AG04450 (cell line): ENCODE data around the gene ZNF580. TPM values are rescaled to one million over a fixed set of nuclear protein-coding genes. Genes with fewer than 3 reads are reported as not detected.

Experiments
- CTCF ChIA-PET: fragments of 300-600, 350-600 bp; formaldehyde crosslinking; extraction: SDS; loops from one replicate; lab custom pipeline; 2022; ENCODE audit warnings: antibody characterized with exemption, inconsistent platforms; lab: Charles Lee
- POLR2A ChIA-PET: fragments of 350-600 bp; formaldehyde crosslinking; extraction: SDS; loops from one replicate; lab custom pipeline; 2021; ENCODE audit warnings: antibody characterized with exemption, inconsistent platforms; lab: Yijun Ruan, JAX
- DNase-seq: peaks from one replicate; pipeline ENCODE4 v3.0.0-alpha.2; 2011; ENCODE audit warnings: low read depth, low spot score
- H3K27ac ChIP-seq: one replicate; pipeline ENCODE4 v1.5.1; 2012; ENCODE audit warnings: low read depth, low read length, control low read depth
- H3K27me3 ChIP-seq: one replicate; pipeline ENCODE4 v1.6.0; 2012; ENCODE audit warnings: low read length; ENCODE audit not compliant: control insufficient read depth, insufficient read depth
- H3K4me3 ChIP-seq: 2 replicates; pipeline ENCODE4 v1.5.1; 2011; ENCODE audit warnings: mild to moderate bottlenecking, low read depth, low read length, control low read depth
- H3K9me3 ChIP-seq: 2 replicates; pipeline ENCODE4 v1.5.1; 2012; ENCODE audit warnings: low read length; ENCODE audit not compliant: control insufficient read depth, insufficient read depth
- CTCF ChIP-seq: IDR thresholded peaks from 2 replicates; pipeline ENCODE4 v1.5.1; 2011; ENCODE audit warnings: low read depth, low read length, control low read depth, inconsistent platforms
- polyA plus RNA-seq: library from polyadenylated mRNA; depleted of rRNA; stranded (reverse); fragments of >200 nt; gene quantifications from 2 replicates; pipeline ENCODE4 v1.2.3, GENCODE V29; 2011

Gene ZNF580
- polyA plus RNA-seq, 1 experiment, result 7.3 TPM

DNA sequence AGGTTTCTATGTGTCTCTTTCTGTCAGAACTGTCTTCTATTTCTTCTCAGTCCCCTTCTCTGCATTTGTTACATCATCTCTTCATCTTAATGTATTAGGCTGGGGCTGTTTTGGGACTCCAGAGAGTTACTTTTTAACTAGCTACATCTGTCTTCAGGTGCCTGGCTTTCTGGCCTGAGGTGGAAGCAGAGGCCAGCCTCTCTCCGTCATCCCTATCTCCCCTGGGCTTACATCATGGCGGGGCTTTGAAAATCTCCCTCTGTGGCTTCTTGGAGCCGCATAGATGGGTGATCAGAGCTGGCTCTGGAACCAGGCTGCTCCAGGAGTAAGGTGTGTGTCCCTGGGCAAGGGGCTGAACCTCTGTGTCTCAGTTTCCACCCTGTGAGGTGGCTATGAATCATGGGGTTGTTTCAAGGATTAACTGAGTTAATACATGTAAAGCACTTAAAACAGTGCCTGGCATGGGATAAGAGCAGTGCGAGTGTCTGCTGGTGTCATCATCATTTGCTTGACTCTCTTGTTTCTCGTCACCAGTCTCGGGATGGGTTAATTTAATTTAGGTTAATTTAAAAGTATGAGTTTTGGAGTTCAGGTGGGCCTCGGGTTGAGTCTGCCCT is 36.2 kb downstream of the ZNF580 start:
- peak overlapping the region; percentile 5 for H3K4me3 ChIP-seq
- no peaks in the 10 kb centered on the region for H3K27me3 ChIP-seq
- CTCF ChIA-PET, result interaction anchor here (1.1 kb wide), 1 partner anchor 23 kb away, joined by 3 read pairs; no protein-coding TSS in a partner anchor
- H3K9me3 ChIP-seq, result no peaks in the 10 kb centered on the region; the same call in 1 of the 2 replicates
- no peak for TF ChIP-seq CTCF
- no peak for DNase-seq
- H3K27ac ChIP-seq, result no peak overlapping the region
- POLR2A ChIA-PET, result no interaction called here

GRCh38 chr19:55677572-55678028 is 36.8 kb downstream of the ZNF580 start:
- H3K27ac ChIP-seq, result peak overlapping the region; percentile 11
- TF ChIP-seq CTCF, result no peak
- POLR2A ChIA-PET, result no interaction called here

DNA sequence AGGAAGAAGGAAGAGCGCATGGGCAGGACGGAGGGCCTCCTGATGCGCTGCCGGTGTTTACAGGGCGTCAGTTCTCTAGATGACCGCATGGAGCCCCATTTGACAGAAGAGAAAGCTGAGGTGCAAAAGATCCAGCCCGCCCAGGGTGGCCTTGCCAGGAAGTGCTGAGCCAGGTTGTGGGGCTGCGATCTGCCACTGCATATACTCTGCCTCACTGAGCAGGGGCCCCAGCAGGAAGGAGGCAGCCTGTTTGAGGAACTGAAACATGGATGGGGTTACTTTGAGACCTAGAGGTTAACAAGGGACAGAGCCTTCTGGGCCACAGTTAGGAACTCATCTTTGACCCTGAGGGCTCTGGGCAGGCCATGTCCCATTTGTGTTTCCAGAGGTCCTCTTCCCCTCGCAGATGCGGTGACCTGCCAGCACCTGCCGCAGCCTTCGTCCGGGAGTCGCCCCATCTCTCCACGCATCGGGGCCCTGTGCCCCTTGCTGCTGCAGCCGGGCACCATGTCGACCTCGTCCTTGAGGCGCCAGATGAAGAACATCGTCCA is 37.4 kb downstream of the ZNF580 start:
- no peak for DNase-seq
- no peaks in the 10 kb centered on the region; the same call in 1 of the 2 replicates for H3K9me3 ChIP-seq
- no peak for TF ChIP-seq CTCF
- CTCF ChIA-PET, result no interaction called here
- POLR2A ChIA-PET, result no interaction called here
- peak overlapping the region; percentile 11 for H3K27ac ChIP-seq
- no peak overlapping the region for H3K4me3 ChIP-seq
- no peaks in the 10 kb centered on the region for H3K27me3 ChIP-seq

More at GRCh38 chr19:55677572-55678028, 36.8 kb downstream of the ZNF580 start:
- CTCF ChIA-PET, result no interaction called here
- no peaks in the 10 kb centered on the region; the same call in 1 of the 2 replicates for H3K9me3 ChIP-seq
- no peaks in the 10 kb centered on the region for H3K27me3 ChIP-seq
- H3K4me3 ChIP-seq, result no peak overlapping the region
- DNase-seq, result no peak

- no peak overlapping the region for H3K4me3 ChIP-seq
- POLR2A ChIA-PET, result no interaction called here
- CTCF ChIA-PET, result no interaction called here
- no peak for TF ChIP-seq CTCF
- no peak for DNase-seq
- H3K9me3 ChIP-seq, result no peaks in the 10 kb centered on the region; the same call in 1 of the 2 replicates
- no peak overlapping the region for H3K27ac ChIP-seq
- H3K27me3 ChIP-seq, result no peaks in the 10 kb centered on the region
Observed at GRCh38 chr19:55679343-55680257, 38.8 kb downstream of the ZNF580 start.
